Coronary artery (tissue), 2 donors: ENCODE results near the gene TRAPPC5.

Experiments
- DNase-seq: peaks from one replicate; pipeline ENCODE4 v3.0.0-alpha.2; 2017; ENCODE audit warnings: low spot score
- H3K27ac ChIP-seq, 2 donors: fragments of 200-600 bp; sonication (generic); one replicate each; pipeline ENCODE4 v1.5.1; 2016 to 2019
- H3K4me3 ChIP-seq: fragments of 200-600 bp; sonication (generic); 2 replicates; pipeline ENCODE4 v1.5.1; 2016; ENCODE audit warnings: mild to moderate bottlenecking, moderate library complexity
- TF ChIP-seq, protein P1 (sequence below): fragments of 200-600 bp; sonication (generic); IDR thresholded peaks from one replicate; pipeline ENCODE4 v1.5.1; 2019; ENCODE audit warnings: antibody characterized with exemption

TRAPPC5 gene

GRCh38 chr19:7636691-7637373, 43.8 kb upstream of the TRAPPC5 start, which contains the start of gene STXBP2:
Gene STXBP2 (plus strand): TSS chr19:7637110. CDS start chr19:7637150, 40 bp downstream.
- H3K27ac ChIP-seq = peak within 1 kb of the TSS in 1 of 2 donors; percentile 48
- H3K4me3 ChIP-seq = peak within 1 kb of the TSS; percentile 65
- TF ChIP-seq, protein P1, sequence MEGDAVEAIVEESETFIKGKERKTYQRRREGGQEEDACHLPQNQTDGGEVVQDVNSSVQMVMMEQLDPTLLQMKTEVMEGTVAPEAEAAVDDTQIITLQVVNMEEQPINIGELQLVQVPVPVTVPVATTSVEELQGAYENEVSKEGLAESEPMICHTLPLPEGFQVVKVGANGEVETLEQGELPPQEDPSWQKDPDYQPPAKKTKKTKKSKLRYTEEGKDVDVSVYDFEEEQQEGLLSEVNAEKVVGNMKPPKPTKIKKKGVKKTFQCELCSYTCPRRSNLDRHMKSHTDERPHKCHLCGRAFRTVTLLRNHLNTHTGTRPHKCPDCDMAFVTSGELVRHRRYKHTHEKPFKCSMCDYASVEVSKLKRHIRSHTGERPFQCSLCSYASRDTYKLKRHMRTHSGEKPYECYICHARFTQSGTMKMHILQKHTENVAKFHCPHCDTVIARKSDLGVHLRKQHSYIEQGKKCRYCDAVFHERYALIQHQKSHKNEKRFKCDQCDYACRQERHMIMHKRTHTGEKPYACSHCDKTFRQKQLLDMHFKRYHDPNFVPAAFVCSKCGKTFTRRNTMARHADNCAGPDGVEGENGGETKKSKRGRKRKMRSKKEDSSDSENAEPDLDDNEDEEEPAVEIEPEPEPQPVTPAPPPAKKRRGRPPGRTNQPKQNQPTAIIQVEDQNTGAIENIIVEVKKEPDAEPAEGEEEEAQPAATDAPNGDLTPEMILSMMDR = no peak
- DNase-seq = no peak

DNA sequence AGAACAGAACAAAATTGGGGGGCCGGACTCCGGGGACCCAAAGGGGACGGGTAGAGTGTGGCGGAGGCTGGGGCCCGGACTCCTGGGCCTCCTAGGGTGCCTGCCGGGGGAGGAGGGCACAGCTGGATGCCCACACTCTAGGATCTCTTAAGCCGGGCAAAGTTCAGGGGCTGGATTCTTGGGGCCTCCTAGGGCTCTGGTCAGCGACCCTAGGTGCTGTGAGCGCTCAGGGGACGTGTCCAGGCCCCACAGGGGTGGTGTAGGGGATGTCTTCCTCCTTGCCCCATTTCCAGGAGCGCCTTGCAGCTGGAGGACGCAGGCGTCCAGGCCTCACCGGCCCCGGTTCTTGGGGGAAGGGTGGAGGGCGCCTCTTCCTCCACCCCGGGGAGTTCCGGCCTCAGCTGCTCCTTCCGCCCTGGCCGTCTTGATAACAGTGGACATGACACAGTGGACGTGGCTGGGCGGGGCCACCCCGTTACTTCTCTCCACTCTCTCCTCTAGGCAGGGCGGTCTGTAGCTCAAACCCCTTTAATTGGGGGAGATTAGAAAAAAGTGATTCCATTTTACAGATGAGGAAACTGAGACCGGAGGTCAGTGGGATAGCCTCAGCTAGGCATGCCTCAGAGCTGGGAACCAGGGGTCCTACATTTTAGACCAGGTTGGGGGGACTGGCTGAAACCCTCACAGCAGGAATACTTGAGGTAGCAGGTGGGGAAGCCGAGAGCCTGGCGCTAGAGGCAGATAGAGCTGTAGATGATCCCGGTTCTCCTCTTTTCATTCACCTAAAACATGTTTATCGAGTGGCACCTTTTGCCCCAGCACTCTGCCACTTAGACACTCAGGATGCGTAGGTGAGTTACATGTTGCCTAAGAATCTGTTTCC, 43.0 kb upstream of the TRAPPC5 start:
- peak overlapping the region in 1 of 2 donors; percentile 48 for H3K27ac ChIP-seq
- H3K4me3 ChIP-seq = peak overlapping the region; percentile 65
- TF ChIP-seq, protein P1 = no peak
- no peak for DNase-seq

- Histone ChIP-seq H3K27ac (no peak overlapping the region), H3K4me3 (no peak overlapping the region)
- TF ChIP-seq, protein P1 = no peak
- no peak for DNase-seq
Measured at GRCh38 chr19:7638802-7639465, 41.7 kb upstream of the TRAPPC5 start.

DNA sequence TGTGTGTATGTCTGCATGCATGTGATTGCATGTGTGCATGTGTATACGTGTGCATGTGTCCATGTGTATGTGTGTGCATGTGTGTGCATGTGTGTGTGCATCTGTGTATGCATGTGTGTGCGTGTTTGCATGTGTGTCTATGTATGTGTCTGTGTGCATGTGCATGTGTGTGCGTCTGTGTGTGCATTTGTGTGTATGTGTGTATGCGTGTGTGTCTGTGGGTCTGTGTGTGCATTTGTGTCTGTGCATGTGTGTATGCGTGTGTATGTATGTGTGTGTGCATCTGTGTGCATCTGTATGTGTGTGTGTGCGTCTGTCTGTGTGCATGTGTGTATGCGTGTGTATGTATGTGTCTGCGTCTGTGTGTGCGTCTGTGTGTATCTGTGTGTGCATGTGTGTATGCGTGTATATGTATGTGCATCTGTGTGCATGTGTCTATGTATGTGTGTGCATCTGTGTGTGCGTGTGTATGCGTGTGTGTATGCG, 40.7 kb upstream of the TRAPPC5 start:
- H3K4me3 ChIP-seq = no peak overlapping the region
- H3K27ac ChIP-seq = no peak overlapping the region
- DNase-seq = no peak
- TF ChIP-seq, protein P1 = no peak

DNA sequence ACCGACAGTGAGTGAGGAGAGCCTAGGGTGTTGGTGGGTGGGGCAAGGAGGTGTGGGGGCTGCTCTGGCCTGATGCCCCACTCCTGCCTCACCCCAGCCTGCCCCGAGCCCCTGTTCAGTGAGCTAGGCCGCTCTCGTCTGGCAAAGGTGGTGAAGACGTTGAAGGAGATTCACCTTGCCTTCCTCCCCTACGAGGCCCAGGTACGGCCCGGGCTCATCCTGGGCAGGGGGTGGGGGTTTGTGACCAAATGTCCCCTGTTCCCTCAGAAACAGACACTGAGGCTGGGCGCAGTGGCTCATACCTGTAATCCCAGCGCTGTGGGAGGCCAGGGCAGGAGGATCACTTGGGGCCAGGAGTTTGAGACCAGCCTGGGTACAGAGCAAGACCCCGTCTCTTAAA, 39.8 kb upstream of the TRAPPC5 start:
- DNase-seq = no peak
- no peak overlapping the region for H3K27ac ChIP-seq
- TF ChIP-seq, protein P1 = no peak
- no peak overlapping the region for H3K4me3 ChIP-seq

- TF ChIP-seq, protein P1 = no peak
- H3K4me3 ChIP-seq = no peak overlapping the region
- no peak for DNase-seq
- no peak overlapping the region for H3K27ac ChIP-seq
Measured at GRCh38 chr19:7641290-7642276, 39.0 kb upstream of the TRAPPC5 start.
